NOMO-1 (cell line): ENCODE data around the gene SUMF2.
"Not testable (repeated sequence)": the region's sequence is repeated elsewhere in the genome, so short reads cannot be mapped to it uniquely, and the experiment has no call there.

Experiments used
- DNase-seq, 2 experiments: peaks; one replicate each; lab custom pipeline; 2025; ENCODE audit not compliant: unreplicated experiment in 2 of 2; lab: John Stamatoyannopoulos, UW

SUMF2 gene

DNA sequence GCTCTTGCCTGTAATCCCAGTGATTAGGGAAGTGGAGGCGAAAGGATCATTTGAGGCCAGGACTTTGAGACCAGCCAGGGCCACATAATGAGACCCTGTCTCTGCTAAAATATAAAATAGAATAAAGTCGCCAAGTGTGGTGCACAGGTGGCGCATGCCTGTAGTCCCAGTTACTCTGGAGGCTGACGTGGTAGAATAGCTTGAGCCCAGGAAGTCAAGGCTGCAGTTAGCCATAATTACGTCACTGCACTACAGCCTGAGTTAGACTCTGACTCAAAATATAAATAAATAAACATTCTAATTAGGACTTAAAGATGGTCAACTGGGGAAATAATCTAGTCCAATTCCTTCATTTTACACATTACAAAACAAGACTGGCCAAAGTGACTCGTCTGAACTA lies 41.4 kb downstream of the SUMF2 start:
- peak in 1 of 2 experiments; percentile 33 for DNase-seq

DNA sequence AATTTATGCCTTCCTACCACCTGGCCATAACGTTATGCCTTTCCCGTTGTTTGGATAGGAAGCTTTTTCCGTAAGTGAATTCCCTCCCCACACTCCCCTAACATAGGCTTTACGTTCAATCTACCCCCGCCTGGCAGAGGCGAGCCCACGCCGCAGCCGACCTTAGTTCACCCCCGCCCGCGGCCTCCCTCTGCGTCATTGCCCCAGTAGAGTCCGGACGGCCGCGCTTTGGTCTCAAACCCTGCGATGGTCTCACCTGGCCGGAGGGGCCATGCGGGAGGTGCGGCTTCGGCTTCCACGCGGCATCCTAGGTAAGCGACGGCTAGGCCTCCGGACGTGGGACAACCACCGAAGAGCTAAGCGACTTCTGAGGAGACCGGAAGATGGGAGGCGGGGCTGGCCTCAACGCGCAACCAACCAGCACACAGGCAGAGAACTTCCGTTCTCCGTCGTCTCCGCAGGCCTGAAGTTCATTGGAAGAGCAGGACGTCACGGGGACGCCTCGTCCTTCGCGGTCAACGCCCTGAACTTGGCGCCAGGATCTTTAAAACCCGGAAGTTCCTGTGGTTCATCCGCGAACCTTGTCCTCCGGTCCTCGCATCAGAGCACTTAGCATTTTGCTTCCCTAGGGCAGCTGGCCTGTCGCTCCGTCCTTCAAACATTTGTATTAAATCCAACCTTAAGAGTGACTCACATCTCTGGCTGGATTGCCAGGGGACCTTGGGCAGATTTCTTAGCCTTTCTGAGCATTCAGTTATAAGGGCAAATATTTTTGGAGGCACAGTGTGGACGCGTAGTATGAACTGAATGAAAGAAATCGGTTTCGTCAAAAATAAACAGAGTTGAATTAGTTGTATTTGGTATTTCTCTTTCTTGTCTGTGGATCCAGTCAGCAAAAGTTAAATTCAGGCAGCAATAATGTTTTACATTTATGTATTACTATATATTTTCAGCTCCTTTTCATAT lies 42.3 kb downstream of the SUMF2 start, which contains the start of gene CHCHD2:
TSS of gene CHCHD2 (minus strand) at position 369 of the 966 bp plus-strand sequence. CDS start at position 306, 63 bp downstream.
- DNase-seq: peak; percentile 97 to 98

DNA sequence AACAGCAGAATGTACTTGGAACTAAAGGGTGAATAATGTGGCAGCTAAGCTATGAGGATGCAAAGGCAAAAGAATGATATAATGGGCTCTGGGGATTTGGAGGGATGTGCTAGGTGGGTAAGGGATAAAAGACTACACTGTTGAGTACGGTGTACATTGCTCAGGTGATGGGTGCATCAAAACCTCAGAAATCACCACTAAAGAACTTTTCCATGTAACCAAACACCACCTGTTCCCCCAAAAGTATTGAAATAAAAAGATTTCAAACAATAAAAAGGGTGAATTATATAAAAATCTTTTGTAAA lies 43.8 kb downstream of the SUMF2 start:
- no peak for DNase-seq

DNA sequence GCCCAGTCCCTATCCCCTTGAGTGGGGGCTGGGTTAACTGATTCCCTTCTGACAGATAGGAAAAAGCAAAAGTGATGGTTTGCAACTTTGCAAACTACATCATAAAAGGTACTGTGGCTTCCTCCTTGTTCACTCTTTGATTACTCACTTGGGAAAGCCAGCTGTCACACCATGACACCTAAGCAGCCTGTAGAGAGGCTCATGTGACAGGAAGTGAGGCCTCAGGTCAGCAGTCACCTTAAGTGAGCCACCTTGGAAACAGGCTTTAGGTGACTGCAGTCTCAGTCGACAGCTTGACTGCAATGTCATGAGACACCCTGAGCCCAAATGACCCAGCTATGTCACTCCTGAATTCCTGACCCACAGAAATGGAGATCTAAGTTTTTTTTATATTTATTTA lies 46.5 kb downstream of the SUMF2 start:
- DNase-seq: no peak

DNA sequence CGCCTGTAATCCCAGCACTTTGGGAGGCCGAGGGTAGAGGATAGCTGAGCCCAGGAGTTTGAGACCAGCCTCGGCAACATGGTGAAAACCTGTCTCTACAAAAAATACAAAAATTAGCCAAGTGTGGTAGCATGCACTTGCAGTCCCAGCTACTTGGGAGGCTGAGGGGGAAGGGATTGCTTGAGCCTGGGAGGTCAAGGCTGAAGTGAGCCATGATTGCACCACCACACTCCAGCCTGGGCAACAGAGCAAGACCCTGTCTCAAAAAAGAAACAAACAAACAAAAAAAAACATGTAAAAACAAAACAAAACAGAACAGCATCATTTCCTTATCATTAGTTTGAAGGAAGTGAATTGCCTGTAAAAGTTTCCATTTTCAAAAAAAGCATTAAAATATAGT lies 48.2 kb downstream of the SUMF2 start:
- DNase-seq: not testable (repeated sequence)

DNA sequence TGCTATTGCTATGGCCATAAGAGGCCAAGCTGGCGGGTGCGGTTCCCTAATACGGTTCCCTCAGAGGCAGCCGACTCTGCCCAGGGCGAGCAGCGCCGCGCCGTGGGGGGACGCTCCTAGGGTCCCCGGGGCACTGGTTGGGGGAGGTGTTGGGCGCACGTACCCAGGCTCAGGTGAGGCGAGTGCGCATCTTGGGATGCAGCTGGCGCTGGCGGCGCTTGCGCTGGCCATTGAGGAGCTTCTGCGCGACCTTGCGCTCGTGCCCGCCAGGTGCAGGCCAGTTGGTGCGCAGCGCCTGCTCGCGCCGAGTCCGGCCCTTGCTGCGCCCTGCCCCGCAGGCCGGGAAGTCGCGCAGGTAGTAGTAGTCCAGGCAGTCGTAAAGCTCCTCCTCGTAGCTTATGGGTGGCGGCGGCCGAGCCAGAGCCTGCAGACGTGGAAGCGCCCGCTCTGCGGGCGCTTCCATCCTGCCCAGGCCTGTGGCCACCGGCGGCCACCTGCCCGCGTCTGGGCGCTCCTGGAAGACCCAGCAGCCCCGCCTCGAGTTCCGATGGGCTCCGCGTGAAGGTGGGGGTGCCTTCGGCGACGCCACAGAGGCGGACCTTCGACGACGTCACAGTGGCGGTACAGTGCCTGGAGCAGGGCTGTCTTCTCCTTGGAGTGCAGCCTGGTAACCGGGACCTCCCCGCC lies 51.9 kb downstream of the SUMF2 start, which contains the start of gene NUPR2:
TSS of gene NUPR2 (minus strand) at position 566 of the 687 bp plus-strand sequence. CDS start at position 463, 103 bp downstream.
- DNase-seq: no peak

DNA sequence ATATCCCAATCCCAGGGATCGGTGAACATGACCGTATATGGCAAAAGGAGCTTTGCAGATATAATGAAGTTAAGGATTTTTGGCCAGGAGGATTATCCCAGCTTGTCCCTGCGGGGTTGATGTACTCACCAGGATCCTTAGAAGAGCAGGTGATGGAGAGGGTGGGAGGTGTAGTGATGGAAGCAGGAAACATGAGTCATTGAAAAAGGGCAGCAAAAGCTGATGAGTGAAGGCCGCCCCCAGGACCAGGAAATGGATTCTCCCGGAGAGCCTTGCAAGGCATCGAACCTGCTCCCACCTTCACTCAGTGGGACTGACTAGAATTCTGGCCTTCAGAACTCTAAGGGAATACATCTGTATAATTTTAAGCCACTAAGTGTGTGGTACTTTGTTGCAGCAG lies 57.4 kb downstream of the SUMF2 start:
- DNase-seq: no peak

DNA sequence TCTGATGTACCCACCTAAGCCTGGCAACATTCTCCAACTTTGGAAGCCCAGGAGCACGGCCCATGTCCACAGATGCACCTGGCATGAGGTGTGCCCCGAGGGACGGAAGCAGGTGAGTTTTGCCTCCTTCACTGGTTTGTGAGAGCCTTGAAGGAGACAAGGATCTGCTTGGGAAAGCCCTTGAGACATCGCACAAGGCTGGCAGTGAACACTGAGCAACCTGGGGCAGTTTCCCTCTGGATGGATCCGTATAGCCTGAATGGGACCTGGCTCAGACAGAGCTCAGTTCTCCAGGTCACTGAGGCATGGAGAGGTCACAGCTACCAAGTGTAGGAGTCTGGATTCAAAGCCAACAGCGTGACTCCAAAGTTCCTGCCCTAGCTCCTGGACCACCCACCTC lies 60.9 kb downstream of the SUMF2 start:
- DNase-seq: no peak

DNA sequence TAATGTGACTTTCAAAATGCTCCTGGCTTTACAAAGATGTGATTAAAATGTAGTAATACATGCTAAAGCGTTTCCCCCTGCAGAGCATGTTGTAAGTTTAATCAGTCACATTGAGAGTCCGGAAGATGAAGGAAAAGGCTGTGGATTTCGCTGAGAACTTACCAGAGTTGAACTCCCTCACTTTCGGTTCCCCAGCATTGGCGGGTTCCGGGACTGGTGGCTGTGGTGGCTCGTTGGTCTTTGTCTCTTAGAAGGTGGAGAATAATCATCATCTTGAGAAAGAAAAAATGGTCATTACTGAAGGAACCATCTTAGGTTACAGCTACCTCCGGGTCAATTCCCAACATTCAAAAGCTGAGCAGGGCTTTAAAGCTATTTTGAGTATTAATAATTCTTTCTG lies 61.7 kb downstream of the SUMF2 start:
- DNase-seq: peak; percentile 34 to 69

DNA sequence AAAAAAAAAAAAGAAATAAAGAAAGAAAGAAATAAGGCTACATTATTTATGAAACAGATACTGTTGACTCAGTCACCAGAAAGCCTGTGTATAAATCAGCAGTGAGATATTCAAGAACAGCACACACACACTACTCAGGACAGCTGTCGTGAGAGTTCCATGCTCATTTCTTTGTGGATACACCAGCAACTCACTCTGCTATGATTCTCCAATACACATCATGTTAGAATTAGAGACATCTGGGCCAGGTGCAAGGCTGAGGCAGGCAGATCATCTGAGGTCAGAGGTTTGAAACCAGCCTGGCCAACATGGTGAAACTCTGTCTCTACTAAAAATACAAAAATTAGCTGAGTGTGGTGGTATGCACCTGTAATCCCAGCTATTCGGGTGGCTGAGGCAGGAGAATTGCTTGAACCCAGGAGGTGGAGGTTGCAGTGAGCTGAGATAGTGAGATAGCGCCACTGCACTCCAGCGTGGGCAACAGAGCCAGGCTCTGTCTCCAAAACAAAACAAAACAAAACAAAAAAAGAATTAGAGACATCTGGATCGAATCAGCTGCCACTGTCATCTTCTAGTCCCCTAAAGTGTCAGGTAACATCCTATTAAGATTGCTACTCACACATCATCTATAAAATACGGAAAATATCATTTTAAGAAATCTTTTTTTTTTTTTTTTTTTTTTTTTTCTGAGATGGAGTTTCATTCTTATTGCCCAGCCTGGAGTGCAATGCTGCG lies 63.3 kb downstream of the SUMF2 start:
- DNase-seq: no peak
